K562 (cell line): ENCODE data around the gene IL12RB1. TPM values are rescaled to one million over a fixed set of nuclear protein-coding genes. Genes with fewer than 3 reads are reported as not detected.
"Not testable (repeated sequence)": the region's sequence is repeated elsewhere in the genome, so short reads cannot be mapped to it uniquely, and the experiment has no call there.

Experiments
- ATAC-seq: fragments of 200-7000 bp; cut with Tn5 transposase; 3 replicates; pipeline ENCODE4 v1.9.1; 2020; ENCODE audit warnings: moderate library complexity
- BruUV-seq: library from RNA; stranded (reverse); fragments of 400-500 nt; replicated peaks from 2 replicates; lab custom pipeline; 2021; lab: Mats Ljungman, UMichigan
- CTCF ChIA-PET: fragments of 300-600 bp; formaldehyde crosslinking; extraction: SDS; loops from one replicate; lab custom pipeline; 2021; ENCODE audit warnings: low intra/inter-chr PET ratio; lab: Yijun Ruan, JAX
- POLR2A ChIA-PET: fragments of 300-600, 350-650 bp; sonication (Branson Sonifier 250); formaldehyde crosslinking; extraction: SDS; loops from one replicate; lab custom pipeline; 2021; ENCODE audit warnings: antibody characterized with exemption, inconsistent platforms; lab: Yijun Ruan, JAX
- DNase-seq, 4 experiments: peaks; one replicate each; pipeline versions ENCODE4 v3.0.0 to v3.0.0-alpha.2; 2011 to 2018; ENCODE audit warnings: low spot score in 3 of 4, mixed read lengths in 3 of 4; ENCODE audit errors: extremely low read depth in 1 of 4
- FAIRE-seq: peaks from 2 replicates; lab custom pipeline; 2011; peaks lifted over from hg19 to GRCh38; lab: Jason Lieb, UNC
- H2AFZ ChIP-seq: 2 replicates; pipeline ENCODE4 v1.6.0; 2011; ENCODE audit warnings: low read depth, low read length, control low read depth, inconsistent platforms
- H3K27ac ChIP-seq: fragments of 200-600 bp; 3 replicates; pipeline ENCODE4 v1.8.0; 2011; ENCODE audit warnings: low read depth, mild to moderate bottlenecking, control low read depth, inconsistent platforms, low read length, moderate library complexity, mixed read lengths; ENCODE audit errors: extremely low read depth
- H3K27me3 ChIP-seq, 2 experiments: fragments of 300-600 bp in 1 of 2; 2 replicates in 1 of 2; 3 replicates in 1 of 2; pipeline versions ENCODE4 v1.6.0 to v1.8.0; 2011; ENCODE audit warnings: inconsistent platforms in 2 of 2, low read length in 2 of 2, mild to moderate bottlenecking in 1 of 2, mixed read lengths in 1 of 2, moderate library complexity in 1 of 2; ENCODE audit not compliant: control insufficient read depth in 2 of 2, insufficient read depth in 2 of 2
- H3K36me3 ChIP-seq: fragments of 300-600 bp; 3 replicates; pipeline ENCODE4 v1.8.0; 2011; ENCODE audit warnings: mild to moderate bottlenecking, low read length, inconsistent platforms; ENCODE audit not compliant: control insufficient read depth, insufficient read depth
- H3K4me1 ChIP-seq, 2 experiments: fragments of 200-600 bp in 1 of 2; replicated peaks in 1 of 2; 2 replicates in 1 of 2; 3 replicates in 1 of 2; pipeline versions ENCODE4 v1.5.1 to v1.8.0; 2011; ENCODE audit warnings: inconsistent platforms in 2 of 2, low read length in 2 of 2, mild to moderate bottlenecking in 1 of 2, mixed read lengths in 1 of 2, moderate library complexity in 1 of 2; ENCODE audit not compliant: control insufficient read depth in 2 of 2, insufficient read depth in 2 of 2
- H3K4me2 ChIP-seq: 2 replicates; pipeline ENCODE4 v1.6.1; 2011; ENCODE audit warnings: low read length, control low read depth, inconsistent platforms, mixed read lengths; ENCODE audit not compliant: insufficient read depth
- H3K4me3 ChIP-seq: fragments of 200-600 bp; sonication (generic), shearing (Covaris generic); 2 replicates; pipeline ENCODE4 v1.5.1; 2016; ENCODE audit warnings: control low read depth, inconsistent platforms
- H3K79me2 ChIP-seq: fragments of 200-600 bp; 3 replicates; pipeline ENCODE4 v1.8.0; 2011; ENCODE audit warnings: low read length, inconsistent platforms; ENCODE audit not compliant: control insufficient read depth, insufficient read depth
- H3K9ac ChIP-seq, 2 experiments: 2 replicates each; pipeline versions ENCODE4 v1.6.0 to v1.6.1; 2011; ENCODE audit warnings: low read depth in 2 of 2, low read length in 2 of 2, control low read depth in 1 of 2, inconsistent platforms in 1 of 2, mild to moderate bottlenecking in 1 of 2, mixed read lengths in 1 of 2; ENCODE audit not compliant: insufficient read depth in 1 of 2
- H3K9me1 ChIP-seq: one replicate; pipeline ENCODE4 v1.6.0; 2011; ENCODE audit warnings: inconsistent platforms, mild to moderate bottlenecking, low read length, moderate library complexity; ENCODE audit not compliant: control insufficient read depth, insufficient read depth
- H3K9me3 ChIP-seq: replicated peaks from 2 replicates; pipeline ENCODE4 v1.5.1; 2011; ENCODE audit warnings: low read depth, low read length, inconsistent platforms; ENCODE audit not compliant: control insufficient read depth, insufficient read depth
- H4K20me1 ChIP-seq: replicated peaks from 2 replicates; pipeline ENCODE4 v1.6.1; 2011; ENCODE audit warnings: low read length, inconsistent platforms, mixed read lengths; ENCODE audit not compliant: control insufficient read depth, insufficient read depth
- LCOR ChIP-seq: sonication (generic); formaldehyde crosslinking; IDR thresholded peaks from 2 replicates; pipeline ENCODE4 v1.8.0; 2022; ENCODE audit warnings: mild to moderate bottlenecking, missing genetic modification reagents
- SRSF1 ChIP-seq: fragments of 200-400 bp; formaldehyde crosslinking; IDR thresholded peaks from 2 replicates; pipeline ENCODE4 v1.6.1; 2017; ENCODE audit warnings: mild to moderate bottlenecking, low read depth, low read length, moderate library complexity
- ZNF146 ChIP-seq: IDR thresholded peaks from one replicate; pipeline ENCODE4 v1.6.1; 2018; ENCODE audit warnings: missing compliant biosample characterization; ENCODE audit not compliant: unreplicated experiment
- ZNF76 ChIP-seq: fragments of 250-450 bp; sonication (Bioruptor Pico); IDR thresholded peaks from 2 replicates; pipeline ENCODE4 v1.4.0; 2020; ENCODE audit warnings: mild to moderate bottlenecking, moderate library complexity, borderline replicate concordance
- WGBS: fragments of 100-300 bp; shearing (Covaris generic); methylation state at CpG from one replicate; pipeline ENCODE4 v1.1.6; 2016; ENCODE audit warnings: low coverage, mixed read lengths; ENCODE audit not compliant: insufficient coverage; ENCODE audit errors: missing lambda C conversion rate; 5-methylcytosine and 5-hydroxymethylcytosine counted together
- in situ Hi-C: fragments of 300-500 bp; cut with MboI; formaldehyde crosslinking; loops from 4 replicates; pipeline ENCODE4 v1.15.0; 2018; ENCODE audit warnings: inconsistent platforms, mixed read lengths
- intact Hi-C: fragments of 100-400 bp; cut with micrococcal nuclease; formaldehyde crosslinking; loops from 2 replicates; pipeline ENCODE4 v1.14.2; 2022
- polyA plus RNA-seq, 8 experiments: library from polyadenylated mRNA; depleted of rRNA in 4 of 8; stranded (reverse) in 5 of 8; unstranded in 3 of 8; fragments of >200 nt; fragmentation: Nextera tagmentation in 2 of 8; fragmentation: Illumina TruSeq in 1 of 8; extraction: Ambion mirVana in 2 of 8; extraction: Trizol in 1 of 8; gene quantifications; 2 replicates each; pipeline versions ENCODE4 v1.2.1 to v1.2.3, GENCODE V29; 2011 to 2014; ENCODE audit warnings: inconsistent platforms in 1 of 8, missing spikeins in 1 of 8
- total RNA-seq, 7 experiments: library from RNA; depleted of rRNA in 6 of 7; stranded (reverse); fragments of >200 nt in 6 of 7; fragmentation: Illumina TruSeq in 2 of 7; extraction: Trizol in 2 of 7; gene quantifications; 2 replicates each; pipeline versions ENCODE4 v1.2.1 to v1.2.3, GENCODE V29; 2011 to 2021; ENCODE audit warnings: low replicate concordance in 1 of 7
- TF ChIP-seq, protein P1 (sequence below): fragments of 450-650 bp; IDR thresholded peaks from 2 replicates; pipeline ENCODE4 v1.6.1; 2016; ENCODE audit warnings: low read depth
- TF ChIP-seq, protein P2 (sequence below): fragments of 250-450 bp; sonication (Bioruptor Pico); IDR thresholded peaks from 2 replicates; pipeline ENCODE4 v1.9.0; 2021; ENCODE audit warnings: mild to moderate bottlenecking, inconsistent platforms

The IL12RB1 gene
- total and polyA plus RNA-seq, 9 of the 15 experiments (the other 6 are each of a cell fraction or from before 2014, with no cell fraction given) = 0.04 to 0.07 (median 0.06) TPM; not detected in 5

DNA sequence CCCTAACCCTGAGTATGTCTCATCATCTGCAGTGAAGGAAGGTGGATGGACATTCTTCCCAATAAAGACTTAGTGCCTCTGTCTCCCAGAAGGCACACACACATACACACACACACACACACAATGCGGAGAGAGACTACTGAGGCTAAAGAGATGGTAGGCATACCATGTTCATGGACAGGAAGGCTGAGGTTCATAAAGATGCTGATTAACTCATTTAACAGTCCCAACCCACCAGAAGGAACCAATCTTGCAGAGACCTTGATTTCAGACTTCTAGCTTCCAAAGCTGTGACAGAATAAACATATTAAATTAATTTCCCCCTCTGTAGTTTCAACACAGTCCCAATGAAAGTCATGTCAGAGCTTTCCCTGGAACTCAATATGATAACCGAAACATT, 45.7 kb downstream of the IL12RB1 start (continued):
- TF ChIP-seq, protein P1, sequence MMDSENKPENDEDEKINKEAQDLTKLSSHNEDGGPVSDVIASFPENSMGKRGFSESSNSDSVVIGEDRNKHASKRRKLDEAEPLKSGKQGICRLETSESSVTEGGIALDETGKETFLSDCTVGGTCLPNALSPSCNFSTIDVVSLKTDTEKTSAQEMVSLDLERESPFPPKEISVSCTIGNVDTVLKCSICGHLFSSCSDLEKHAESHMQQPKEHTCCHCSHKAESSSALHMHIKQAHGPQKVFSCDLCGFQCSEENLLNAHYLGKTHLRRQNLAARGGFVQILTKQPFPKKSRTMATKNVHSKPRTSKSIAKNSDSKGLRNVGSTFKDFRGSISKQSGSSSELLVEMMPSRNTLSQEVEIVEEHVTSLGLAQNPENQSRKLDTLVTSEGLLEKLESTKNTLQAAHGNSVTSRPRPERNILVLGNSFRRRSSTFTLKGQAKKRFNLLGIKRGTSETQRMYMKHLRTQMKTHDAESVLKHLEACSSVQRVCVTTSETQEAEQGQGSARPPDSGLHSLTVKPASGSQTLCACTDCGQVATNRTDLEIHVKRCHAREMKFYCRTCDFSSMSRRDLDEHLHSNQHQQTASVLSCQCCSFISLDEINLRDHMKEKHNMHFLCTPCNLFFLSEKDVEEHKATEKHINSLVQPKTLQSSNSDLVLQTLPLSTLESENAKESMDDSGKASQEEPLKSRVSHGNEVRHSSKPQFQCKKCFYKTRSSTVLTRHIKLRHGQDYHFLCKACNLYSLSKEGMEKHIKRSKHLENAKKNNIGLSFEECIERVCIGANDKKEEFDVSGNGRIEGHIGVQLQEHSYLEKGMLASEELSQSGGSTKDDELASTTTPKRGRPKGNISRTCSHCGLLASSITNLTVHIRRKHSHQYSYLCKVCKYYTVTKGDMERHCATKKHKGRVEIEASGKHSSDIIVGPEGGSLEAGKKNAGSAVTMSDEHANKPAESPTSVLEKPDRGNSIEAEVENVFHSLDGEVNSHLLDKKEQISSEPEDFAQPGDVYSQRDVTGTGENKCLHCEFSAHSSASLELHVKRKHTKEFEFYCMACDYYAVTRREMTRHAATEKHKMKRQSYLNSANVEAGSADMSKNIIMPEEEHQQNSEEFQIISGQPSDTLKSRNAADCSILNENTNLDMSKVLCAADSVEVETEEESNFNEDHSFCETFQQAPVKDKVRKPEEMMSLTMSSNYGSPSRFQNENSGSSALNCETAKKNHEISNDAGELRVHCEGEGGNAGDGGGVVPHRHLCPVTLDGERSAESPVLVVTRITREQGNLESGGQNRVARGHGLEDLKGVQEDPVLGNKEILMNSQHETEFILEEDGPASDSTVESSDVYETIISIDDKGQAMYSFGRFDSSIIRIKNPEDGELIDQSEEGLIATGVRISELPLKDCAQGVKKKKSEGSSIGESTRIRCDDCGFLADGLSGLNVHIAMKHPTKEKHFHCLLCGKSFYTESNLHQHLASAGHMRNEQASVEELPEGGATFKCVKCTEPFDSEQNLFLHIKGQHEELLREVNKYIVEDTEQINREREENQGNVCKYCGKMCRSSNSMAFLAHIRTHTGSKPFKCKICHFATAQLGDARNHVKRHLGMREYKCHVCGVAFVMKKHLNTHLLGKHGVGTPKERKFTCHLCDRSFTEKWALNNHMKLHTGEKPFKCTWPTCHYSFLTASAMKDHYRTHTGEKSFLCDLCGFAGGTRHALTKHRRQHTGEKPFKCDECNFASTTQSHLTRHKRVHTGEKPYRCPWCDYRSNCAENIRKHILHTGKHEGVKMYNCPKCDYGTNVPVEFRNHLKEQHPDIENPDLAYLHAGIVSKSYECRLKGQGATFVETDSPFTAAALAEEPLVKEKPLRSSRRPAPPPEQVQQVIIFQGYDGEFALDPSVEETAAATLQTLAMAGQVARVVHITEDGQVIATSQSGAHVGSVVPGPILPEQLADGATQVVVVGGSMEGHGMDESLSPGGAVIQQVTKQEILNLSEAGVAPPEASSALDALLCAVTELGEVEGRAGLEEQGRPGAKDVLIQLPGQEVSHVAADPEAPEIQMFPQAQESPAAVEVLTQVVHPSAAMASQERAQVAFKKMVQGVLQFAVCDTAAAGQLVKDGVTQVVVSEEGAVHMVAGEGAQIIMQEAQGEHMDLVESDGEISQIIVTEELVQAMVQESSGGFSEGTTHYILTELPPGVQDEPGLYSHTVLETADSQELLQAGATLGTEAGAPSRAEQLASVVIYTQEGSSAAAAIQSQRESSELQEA = no peak
- TF ChIP-seq SRSF1 (no peak), ZNF76 (CRISPR knock-in tag) (no peak), ZNF146 (no peak), LCOR (CRISPR knock-in tag) (no peak)
- TF ChIP-seq, protein P2, sequence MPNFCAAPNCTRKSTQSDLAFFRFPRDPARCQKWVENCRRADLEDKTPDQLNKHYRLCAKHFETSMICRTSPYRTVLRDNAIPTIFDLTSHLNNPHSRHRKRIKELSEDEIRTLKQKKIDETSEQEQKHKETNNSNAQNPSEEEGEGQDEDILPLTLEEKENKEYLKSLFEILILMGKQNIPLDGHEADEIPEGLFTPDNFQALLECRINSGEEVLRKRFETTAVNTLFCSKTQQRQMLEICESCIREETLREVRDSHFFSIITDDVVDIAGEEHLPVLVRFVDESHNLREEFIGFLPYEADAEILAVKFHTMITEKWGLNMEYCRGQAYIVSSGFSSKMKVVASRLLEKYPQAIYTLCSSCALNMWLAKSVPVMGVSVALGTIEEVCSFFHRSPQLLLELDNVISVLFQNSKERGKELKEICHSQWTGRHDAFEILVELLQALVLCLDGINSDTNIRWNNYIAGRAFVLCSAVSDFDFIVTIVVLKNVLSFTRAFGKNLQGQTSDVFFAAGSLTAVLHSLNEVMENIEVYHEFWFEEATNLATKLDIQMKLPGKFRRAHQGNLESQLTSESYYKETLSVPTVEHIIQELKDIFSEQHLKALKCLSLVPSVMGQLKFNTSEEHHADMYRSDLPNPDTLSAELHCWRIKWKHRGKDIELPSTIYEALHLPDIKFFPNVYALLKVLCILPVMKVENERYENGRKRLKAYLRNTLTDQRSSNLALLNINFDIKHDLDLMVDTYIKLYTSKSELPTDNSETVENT (CRISPR knock-in tag) = no peak

DNA sequence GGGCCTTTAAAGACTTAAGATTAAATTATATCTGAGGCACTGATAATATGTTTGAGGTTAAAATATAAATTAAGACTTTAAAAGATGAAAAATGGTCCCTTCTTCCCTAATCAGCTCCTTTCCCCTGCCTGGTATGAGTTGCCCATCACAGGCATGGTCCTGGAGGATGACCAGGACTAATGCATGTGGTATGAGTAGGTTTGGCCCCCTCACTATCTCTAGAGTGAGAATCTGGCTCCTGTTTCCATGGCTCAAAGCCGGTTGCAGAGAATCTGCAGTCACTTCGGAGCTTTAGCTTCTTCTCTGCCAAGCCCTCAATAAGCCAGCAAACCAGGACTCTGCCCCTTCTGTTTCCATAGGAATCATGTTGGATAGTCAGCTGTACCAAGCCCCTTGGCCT, 54.6 kb downstream of the IL12RB1 start:
- intact Hi-C loops, H3K27me3 ChIP-seq, H3K4me1 ChIP-seq, H3K9me3 ChIP-seq, H4K20me1 ChIP-seq, H3K4me2 ChIP-seq, DNase-seq, POLR2A ChIA-PET, BruUV-seq, CTCF ChIA-PET, H3K27ac ChIP-seq, H3K4me3 ChIP-seq, H2AFZ ChIP-seq, in situ Hi-C loops, H3K79me2 ChIP-seq, H3K9me1 ChIP-seq, FAIRE-seq, H3K36me3 ChIP-seq, H3K9ac ChIP-seq, ATAC-seq: not testable (repeated sequence)
- 0% methylated on average over 2 of the region's 2 CpGs for WGBS
